Left kidney (tissue), 8 donors: ENCODE results near the gene OR56A4. TPM values are rescaled to one million over a fixed set of nuclear protein-coding genes. Genes with fewer than 3 reads are reported as not detected.

Experiments
- DNase-seq: peaks from one replicate; pipeline ENCODE4 v3.0.0-alpha.2; 2013
- long read RNA-seq, 8 donors: transcript quantifications; one replicate each; lab custom pipeline, GENCODE V29; 2026
- polyA plus RNA-seq: library from polyadenylated mRNA; unstranded; fragments of 120-200 nt; gene quantifications from one replicate; pipeline ENCODE4 v1.2.1, GENCODE V29; 2013; ENCODE audit not compliant: insufficient read length

OR56A4 gene
- polyA plus RNA-seq = 0.07 TPM
- long read RNA-seq, donor 1 = 0 reads
- long read RNA-seq, donor 2 = 0 reads
- long read RNA-seq, donor 3 = 0 reads
- long read RNA-seq, donor 4 = 0 reads
- long read RNA-seq, donor 5 = 0 reads
- long read RNA-seq, donor 6 = 0 reads
- long read RNA-seq, donor 7 = 0 reads
- long read RNA-seq, donor 8 = 0 reads

GRCh38 chr11:6006846-6007245, at the start of gene OR56A4:
TSS of gene OR56A4 (minus strand) at chr11:6006946. CDS start at chr11:6002992, 3,954 bp downstream.
- no peak for DNase-seq

GRCh38 chr11:6055569-6055968, 48.8 kb upstream of the OR56A4 start:
- DNase-seq = no peak

- no peak for DNase-seq
Measured at GRCh38 chr11:6052374-6052773, 45.6 kb upstream of the OR56A4 start.

GRCh38 chr11:6040874-6041273, 34.1 kb upstream of the OR56A4 start:
- DNase-seq = no peak

GRCh38 chr11:6030708-6031405, 24.1 kb upstream of the OR56A4 start, which contains the start of gene OR56A1:
TSS of gene OR56A1 (minus strand) at chr11:6030758. CDS start at chr11:6027692, 3,066 bp downstream.
- no peak for DNase-seq

- no peak for DNase-seq
Measured at GRCh38 chr11:6027501-6027900, 20.8 kb upstream of the OR56A4 start.

- DNase-seq = no peak
Measured at GRCh38 chr11:6025056-6025455, 18.3 kb upstream of the OR56A4 start.

GRCh38 chr11:6022956-6023355, 16.2 kb upstream of the OR56A4 start:
- peak; percentile 25 for DNase-seq

GRCh38 chr11:6013042-6013441, 6.3 kb upstream of the OR56A4 start:
- no peak for DNase-seq

- DNase-seq = no peak
Measured at GRCh38 chr11:6012035-6012668, 5.4 kb upstream of the OR56A4 start.

GRCh38 chr11:6006395-6006794, 351 bp downstream of the OR56A4 start:
- no peak for DNase-seq

- DNase-seq = no peak
Measured at GRCh38 chr11:6002202-6002699, 4.5 kb downstream of the OR56A4 start.

GRCh38 chr11:5994791-5995190, 12.0 kb downstream of the OR56A4 start:
- DNase-seq = no peak

GRCh38 chr11:5992604-5993251, 14.0 kb downstream of the OR56A4 start:
- peak; percentile 1 for DNase-seq

GRCh38 chr11:5992150-5992549, 14.6 kb downstream of the OR56A4 start:
- no peak for DNase-seq

GRCh38 chr11:5989203-5989602, 17.5 kb downstream of the OR56A4 start:
- DNase-seq = no peak

- DNase-seq = no peak
Measured at GRCh38 chr11:5986885-5987284, 19.9 kb downstream of the OR56A4 start, which contains the start of gene OR52L1. TSS of gene OR52L1 (minus strand) at chr11:5986985. CDS start at chr11:5986930, 55 bp downstream.

GRCh38 chr11:5983443-5983842, 23.3 kb downstream of the OR56A4 start:
- no peak for DNase-seq

GRCh38 chr11:5973530-5973929, 33.2 kb downstream of the OR56A4 start:
- no peak for DNase-seq

GRCh38 chr11:5968394-5968793, 38.4 kb downstream of the OR56A4 start, which contains the start of gene OR56A5:
TSS of gene OR56A5 (minus strand) at chr11:5968494. CDS start at chr11:5968494, 0 bp downstream.
- no peak for DNase-seq

- DNase-seq = no peak
Measured at GRCh38 chr11:5967708-5968107, 39.0 kb downstream of the OR56A4 start.

- no peak for DNase-seq
Measured at GRCh38 chr11:5966958-5967357, 39.8 kb downstream of the OR56A4 start.
